GM18861 (cell line): ENCODE data around the gene UBE2J2.

Experiments used
- ATAC-seq: cut with Tn5 transposase; IDR thresholded peaks from one replicate; pipeline ENCODE4 v1.9.1; 2021; ENCODE audit not compliant: unreplicated experiment

Gene UBE2J2

GRCh38 chr1:1215080-1215676 is 58.5 kb downstream of the UBE2J2 start:
- no peak for ATAC-seq

DNA sequence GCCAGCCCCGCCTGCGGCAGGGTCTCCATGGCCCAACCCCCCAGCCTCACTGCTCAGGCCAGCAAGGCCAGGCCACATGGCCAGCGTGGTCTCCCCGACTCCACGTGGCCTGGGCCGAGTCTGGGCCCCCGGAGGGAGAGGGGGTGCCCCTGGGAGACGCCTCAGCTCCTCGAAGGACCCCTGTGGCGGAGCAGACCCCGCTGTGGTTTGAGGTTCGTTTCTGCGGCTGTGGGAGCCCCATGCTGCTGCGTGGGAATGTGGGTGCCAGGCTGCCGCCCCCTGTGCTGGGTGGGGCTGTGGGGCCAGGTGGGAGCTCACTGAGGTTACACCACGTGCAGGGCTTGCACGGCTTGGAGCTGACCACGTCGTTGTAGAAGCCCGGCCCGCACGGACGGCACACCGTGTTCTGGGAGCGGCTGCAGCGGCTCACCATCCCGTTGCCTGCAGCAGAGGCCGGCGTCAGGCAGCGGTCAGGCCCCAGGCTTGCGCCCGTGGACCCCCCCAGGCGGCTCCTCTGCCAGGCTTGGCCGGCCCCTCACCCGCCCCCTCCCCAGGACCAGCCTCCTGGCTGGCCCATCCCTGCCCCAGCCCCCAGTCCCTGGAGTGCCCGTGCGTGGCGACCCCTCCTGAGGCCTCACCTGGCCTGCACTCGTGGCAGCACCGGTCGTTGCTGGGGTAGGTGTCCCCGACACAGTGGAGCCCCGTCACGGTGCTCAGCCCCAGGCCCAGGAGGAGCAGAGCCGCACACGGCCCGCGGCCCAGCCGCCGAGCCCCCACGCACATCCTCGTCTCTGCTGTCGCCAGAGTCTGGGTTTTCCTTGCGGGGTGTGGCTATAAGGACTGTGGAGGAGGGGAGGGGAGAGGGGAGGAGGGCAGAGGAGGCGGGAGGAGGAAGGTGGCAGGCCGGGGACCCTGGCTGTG is 60.0 kb downstream of the UBE2J2 start, which contains the start of gene TNFRSF4:
TSS of gene TNFRSF4 (minus strand) at position 809 of the 921 bp plus-strand sequence. CDS start at position 783, 26 bp downstream.
- ATAC-seq, result no peak

DNA sequence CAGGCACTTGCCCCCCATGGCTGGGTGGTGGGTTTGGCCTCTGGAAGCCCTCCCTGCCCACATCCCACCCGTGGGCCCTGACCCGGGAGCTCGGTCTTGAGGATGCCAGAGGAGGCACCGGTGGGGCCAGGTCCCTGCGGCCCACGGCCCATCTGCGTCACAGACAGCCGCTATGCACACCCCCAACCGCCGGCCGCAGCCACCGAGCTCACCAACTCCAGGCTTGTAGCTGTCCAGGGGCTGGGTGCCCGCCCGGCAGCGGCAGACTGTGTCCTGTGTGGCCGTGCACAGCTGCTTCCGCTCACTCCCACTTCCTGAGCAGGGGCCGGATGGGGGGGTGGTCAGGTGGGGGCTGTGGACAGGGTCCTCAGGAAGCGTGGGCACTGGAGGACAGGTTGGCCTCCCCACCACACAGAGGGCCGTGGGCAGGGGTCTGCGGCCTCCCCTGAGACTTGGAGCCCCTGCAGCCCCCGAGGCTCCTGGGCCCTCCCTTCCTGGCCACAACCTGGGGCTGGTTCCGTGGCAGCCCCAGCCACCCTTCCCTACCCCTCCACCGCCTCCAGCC is 60.8 kb downstream of the UBE2J2 start:
- no peak for ATAC-seq

DNA sequence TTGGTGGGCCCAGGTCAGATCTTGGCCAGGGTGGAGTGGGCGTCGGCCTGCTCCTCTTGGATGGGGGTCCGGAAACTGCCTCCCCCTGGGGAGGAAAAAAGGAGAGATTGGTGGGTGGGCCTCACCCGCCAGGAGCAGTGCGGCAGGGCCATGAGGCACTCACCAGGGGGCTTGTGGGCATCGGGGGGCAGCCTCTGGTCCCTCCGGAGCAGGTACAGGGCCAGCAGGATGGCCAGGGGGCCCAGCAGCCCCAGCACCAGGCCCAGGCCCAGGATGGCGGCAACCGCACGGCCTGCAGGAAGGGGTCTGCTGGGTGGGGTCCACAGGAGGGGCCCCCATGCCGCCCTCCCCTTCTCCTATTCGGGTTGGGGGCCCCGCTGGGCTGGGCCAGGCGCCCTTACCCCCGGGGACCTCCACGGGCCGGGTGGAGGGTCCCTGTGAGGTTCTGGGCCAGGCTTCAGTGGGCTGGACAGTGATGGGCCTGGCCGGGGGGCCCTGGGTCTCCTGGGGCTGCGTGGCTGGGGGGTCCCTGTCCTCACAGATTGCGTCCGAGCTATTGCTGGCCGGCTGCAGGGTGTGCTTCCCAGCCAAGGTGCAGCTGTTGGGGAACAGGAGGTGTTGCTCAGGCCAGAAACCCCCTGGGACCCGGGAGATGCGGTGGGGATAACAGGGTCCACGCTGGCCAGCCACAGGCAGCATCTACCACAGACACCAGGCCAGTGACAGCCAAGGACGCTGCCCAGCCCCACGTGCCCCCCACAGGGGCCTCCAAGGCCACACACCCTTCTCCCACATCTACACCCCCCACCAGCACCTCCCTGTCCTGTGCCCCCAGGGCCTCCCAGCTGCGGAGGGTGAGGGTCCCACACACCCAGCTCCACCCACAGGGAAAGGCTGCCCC is 61.9 kb downstream of the UBE2J2 start:
- ATAC-seq, result no peak

DNA sequence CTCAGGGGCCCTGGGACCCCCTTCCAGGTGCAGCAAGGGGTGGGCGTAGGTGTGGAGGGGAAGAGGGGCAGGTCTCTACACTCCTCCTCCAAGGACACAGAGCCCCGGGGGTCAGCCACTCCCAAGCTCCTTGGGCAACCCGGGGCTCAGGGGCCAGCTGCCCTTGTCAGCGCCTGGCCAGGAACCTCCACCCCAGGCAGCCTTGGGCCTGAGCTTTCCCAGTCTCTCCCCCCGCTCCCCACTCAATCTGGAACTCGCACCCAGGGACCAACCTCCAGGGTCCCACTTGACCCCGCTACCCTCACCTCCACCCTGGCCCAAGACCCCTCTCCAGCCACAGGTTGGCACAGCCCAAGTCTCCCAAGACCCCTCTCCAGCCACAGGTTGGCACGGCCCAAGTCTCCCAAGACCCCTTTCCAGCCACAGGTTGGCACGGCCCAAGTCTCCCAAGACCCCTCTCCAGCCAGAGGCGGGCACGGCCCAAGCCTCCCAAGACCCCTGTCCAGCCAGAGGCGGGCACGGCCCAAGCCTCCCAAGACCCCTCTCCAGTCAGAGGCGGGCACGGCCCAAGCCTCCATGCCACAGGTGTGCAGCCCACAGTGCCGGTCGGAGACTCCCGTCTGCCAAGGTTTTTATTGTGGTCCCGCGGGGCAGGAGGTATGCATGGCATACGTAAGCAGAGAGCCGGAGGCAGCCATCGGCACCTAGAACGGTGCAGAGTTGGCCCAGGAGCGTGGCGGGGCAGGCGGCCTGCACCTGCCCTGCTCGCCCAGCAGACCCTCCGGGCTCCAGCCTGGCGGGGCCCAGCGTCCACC is 62.7 kb downstream of the UBE2J2 start:
- no peak for ATAC-seq

DNA sequence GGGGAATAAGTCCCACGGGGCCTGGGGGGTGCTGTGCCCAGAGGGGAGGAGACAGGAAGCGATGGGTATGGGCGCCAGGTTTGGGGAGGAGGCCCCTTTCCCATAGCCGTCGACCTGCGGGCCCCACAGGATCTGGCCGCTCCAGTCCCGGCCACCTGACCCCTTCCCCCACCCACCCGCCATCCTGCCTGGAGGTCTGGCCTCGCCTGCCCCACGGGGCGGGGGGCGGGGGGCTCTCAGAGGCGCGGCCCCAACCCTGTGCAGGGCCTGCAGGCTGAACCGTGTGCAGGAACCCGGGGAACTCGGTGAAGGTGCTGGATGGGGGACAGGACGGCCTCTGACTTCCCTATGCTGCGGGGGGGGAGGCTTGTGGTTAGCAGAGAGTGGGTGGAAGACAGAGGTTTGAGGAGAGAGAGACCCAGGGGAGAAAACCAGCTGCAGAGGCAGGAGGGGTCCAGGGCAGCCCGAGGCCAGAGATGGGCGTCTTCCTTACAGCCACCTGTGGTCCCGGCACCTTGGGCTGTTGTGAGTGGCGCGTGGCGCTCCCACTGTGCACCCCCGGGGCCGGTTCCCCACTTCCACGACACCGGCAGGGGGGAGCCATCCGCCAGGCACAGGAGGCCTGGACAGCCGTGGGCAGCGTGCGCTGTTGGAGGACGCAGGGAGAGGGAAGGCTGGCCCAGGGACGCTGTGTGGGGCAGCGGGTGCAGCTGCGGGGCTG is 64.8 kb downstream of the UBE2J2 start:
- no peak for ATAC-seq

- ATAC-seq, result no peak
Observed at GRCh38 chr1:1207571-1207892, 66.1 kb downstream of the UBE2J2 start.

GRCh38 chr1:1206966-1207531 is 66.6 kb downstream of the UBE2J2 start:
- no peak for ATAC-seq

DNA sequence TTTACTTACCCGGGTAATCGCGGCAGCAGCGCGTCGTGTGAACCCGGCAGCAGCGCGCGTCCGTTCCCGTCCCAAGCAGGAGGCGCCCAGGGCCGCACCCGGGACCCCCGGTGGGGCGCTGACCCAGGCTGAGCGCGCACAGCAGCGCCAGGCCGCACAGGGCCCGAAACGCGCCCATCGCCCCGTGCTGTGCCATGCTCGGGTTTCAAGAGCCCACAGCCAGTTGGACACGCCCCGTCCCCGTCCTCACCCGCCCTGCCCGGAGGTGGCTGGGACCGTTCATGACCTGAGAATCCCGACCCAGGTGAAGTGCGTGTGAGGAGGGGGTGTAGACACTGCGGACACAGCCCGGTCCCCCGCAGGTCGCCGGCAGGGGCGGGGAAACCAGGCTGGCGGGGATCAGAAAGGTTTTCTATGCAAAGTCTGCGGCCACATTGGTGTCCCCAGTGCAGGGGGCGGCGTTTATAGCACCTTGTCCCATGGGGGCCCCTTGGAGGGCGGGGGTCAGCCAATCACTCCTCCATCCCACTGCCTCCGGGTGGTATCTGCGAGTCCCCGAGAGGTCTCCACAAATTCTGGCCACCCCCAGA is 67.2 kb downstream of the UBE2J2 start, which contains the start of gene TNFRSF18:
TSS of gene TNFRSF18 (minus strand) at position 217 of the 590 bp plus-strand sequence. CDS start at position 196, 21 bp downstream.
- ATAC-seq, result peak; percentile 35

GRCh38 chr1:1205769-1206375 is 67.8 kb downstream of the UBE2J2 start:
- no peak for ATAC-seq

GRCh38 chr1:1204998-1205768 is 68.5 kb downstream of the UBE2J2 start:
- ATAC-seq, result no peak

- ATAC-seq, result no peak
Observed at GRCh38 chr1:1204425-1204920, 69.2 kb downstream of the UBE2J2 start.
